HG02610 (cell line): ENCODE measurements around the gene ALDH3A1.

Source experiments
- ATAC-seq: cut with Tn5 transposase; IDR thresholded peaks from one replicate; pipeline ENCODE4 v1.9.1; 2021; ENCODE audit warnings: mild to moderate bottlenecking, moderate library complexity; ENCODE audit not compliant: unreplicated experiment

ALDH3A1 gene

DNA sequence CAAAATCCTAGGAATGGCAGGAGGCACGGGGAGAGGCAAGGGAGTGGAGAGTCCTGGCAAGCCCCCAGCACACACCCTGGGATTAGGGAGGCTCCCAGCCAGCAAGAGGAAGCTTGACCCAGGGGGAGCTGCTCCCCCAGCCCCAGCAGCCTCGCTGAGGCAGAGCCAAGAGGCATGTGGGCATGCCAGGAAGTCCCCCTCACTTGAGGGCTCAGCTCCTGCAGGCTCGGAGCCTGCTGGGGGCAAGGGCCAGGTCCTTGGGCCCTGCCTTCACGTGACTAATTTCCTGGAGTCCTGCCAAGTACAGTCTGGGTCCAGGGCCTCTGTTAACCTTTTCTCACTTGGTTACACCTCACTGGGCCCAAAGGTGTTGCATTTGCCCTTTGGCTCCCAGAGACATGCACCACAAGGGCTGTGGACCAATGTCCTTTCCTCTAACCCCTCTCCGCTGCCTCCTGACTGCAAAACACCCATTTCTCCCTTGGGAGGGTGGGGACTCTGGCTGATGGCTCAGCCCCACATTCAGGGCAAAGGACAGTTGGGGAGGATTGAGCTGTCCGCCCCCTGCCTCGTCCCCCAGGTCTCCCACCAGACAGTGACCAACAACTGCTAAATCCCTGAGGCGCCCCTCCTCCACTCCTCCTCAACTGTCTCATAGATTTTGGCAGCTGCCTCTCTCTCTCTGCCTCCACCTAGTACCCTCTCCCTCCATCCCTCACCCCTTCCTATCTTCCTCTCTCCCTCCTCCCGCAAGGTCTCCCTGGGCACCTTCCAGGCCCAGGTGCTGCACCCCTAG lies 27.3 kb downstream of the ALDH3A1 start:
- ATAC-seq = no peak

GRCh38 chr17:19720210-19720475 lies 28.0 kb downstream of the ALDH3A1 start:
- no peak for ATAC-seq

- no peak for ATAC-seq
These were observed 28.5 kb downstream of the ALDH3A1 start for GRCh38 chr17:19719355-19720209.

- ATAC-seq = no peak
These were observed 29.3 kb downstream of the ALDH3A1 start for GRCh38 chr17:19718613-19719354.

GRCh38 chr17:19718041-19718612 lies 30.0 kb downstream of the ALDH3A1 start:
- no peak for ATAC-seq

GRCh38 chr17:19717411-19717908 lies 30.6 kb downstream of the ALDH3A1 start:
- ATAC-seq = no peak

GRCh38 chr17:19717031-19717360 lies 31.1 kb downstream of the ALDH3A1 start:
- ATAC-seq = no peak

- no peak for ATAC-seq
These were observed 31.7 kb downstream of the ALDH3A1 start, which contains the start of gene SLC47A2 for GRCh38 chr17:19716108-19717030. TSS of gene SLC47A2 (minus strand) at chr17:19716584. CDS start at chr17:19716555, 29 bp downstream.

- no peak for ATAC-seq
These were observed 33.3 kb downstream of the ALDH3A1 start for GRCh38 chr17:19714542-19715411.

DNA sequence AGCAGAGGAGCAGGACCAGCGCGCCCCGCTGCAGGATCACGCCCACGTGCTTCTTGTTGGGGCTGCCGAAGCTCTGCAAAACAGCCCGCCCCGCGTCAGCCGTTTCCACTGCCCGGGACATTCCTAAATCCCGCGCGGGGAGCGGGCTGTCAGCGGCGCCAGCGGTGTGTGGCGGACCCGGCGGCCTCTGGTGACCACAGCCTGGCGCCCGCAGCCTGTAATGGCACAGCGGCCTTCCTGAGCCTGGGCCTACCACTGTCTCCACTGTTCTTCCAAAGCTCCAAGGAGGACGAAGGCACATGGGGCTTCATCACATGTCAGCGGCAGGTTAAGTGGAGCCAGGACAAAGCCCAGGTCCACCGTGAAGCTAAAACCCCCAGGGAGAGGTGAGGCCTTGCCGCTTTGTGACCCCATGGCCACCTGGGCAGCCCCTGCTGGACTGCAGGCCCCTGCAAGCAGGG lies 34.2 kb downstream of the ALDH3A1 start:
- no peak for ATAC-seq

DNA sequence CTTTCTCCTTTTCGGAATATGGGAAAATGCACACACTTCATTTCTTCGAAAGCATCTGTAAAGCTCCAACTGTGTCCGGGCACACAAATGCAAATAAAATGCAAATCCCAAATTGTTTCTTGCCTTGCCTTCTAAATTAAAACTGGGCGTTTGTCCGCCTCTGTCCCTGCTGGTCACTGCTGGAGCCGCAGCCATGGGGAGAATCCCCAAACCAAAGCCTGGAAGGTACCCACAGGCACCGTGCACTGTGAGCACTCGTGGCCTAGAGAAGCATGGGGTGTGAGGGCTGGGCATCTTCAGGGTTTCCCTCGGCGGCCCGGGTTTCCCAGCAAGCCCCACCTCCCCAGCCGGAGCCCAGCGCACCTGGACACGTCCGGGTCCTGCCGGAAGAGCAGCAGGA lies 34.6 kb downstream of the ALDH3A1 start:
- ATAC-seq = no peak

- no peak for ATAC-seq
These were observed 35.6 kb downstream of the ALDH3A1 start for GRCh38 chr17:19712436-19713004.

GRCh38 chr17:19709841-19710240 lies 38.3 kb downstream of the ALDH3A1 start:
- ATAC-seq = no peak

- no peak for ATAC-seq
These were observed 39.5 kb downstream of the ALDH3A1 start for GRCh38 chr17:19708431-19709175.

- no peak for ATAC-seq
These were observed 40.3 kb downstream of the ALDH3A1 start for GRCh38 chr17:19707728-19708221.

DNA sequence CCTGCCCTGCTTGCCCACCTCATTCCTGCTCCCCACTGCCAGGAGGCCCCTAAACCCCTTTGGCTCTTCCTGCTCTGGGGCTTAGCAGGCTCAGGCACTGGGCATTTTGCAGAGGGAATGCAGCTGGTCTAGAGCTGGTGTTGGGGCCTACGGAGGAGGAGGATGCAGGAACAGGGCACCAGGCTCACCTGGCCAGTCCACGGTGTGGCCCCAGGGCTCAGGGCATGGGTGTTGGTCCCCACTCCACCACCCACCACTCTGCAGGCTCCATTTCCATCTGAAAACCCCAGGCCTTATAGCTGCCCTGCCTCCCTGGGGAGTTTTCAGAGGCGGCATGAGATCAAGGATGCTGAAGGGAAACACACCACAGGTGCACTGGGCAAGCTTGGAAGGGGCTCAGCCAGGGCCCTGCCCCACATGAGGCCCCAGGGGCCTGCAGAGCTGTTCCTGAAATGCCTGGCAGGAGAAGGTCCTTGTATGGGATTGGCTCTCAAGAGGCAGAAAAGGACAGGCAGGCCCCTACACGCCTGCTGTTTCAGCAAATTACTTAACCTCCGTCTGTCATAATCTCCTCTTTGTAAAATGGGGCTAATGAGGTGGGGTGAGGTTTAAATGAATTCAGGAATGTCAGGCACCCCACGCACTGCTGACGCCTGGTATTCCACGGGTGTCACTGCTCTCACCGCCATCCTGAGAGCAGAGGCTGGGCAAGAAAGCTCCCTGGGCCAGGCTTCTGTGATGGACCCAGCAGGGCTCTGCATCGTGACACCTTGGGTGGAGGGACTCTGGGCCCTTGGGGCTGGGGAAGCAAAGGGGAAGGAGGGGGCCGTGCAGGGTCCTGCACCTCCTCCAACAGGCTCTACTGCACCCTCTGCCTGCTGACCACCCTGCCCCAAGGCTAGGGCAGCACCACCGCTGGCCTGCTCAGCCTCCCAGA lies 41.0 kb downstream of the ALDH3A1 start:
- no peak for ATAC-seq
